ENCODE results near the gene ALX4. TPM values are rescaled to one million over a fixed set of nuclear protein-coding genes. Genes with fewer than 3 reads are reported as not detected.

ALX4 gene
- total and polyA plus RNA-seq, 9 of the 15 experiments (the other 6 are each of a cell fraction or from before 2014, with no cell fraction given): 0.07 to 1.2 (median 0.33) TPM

DNA sequence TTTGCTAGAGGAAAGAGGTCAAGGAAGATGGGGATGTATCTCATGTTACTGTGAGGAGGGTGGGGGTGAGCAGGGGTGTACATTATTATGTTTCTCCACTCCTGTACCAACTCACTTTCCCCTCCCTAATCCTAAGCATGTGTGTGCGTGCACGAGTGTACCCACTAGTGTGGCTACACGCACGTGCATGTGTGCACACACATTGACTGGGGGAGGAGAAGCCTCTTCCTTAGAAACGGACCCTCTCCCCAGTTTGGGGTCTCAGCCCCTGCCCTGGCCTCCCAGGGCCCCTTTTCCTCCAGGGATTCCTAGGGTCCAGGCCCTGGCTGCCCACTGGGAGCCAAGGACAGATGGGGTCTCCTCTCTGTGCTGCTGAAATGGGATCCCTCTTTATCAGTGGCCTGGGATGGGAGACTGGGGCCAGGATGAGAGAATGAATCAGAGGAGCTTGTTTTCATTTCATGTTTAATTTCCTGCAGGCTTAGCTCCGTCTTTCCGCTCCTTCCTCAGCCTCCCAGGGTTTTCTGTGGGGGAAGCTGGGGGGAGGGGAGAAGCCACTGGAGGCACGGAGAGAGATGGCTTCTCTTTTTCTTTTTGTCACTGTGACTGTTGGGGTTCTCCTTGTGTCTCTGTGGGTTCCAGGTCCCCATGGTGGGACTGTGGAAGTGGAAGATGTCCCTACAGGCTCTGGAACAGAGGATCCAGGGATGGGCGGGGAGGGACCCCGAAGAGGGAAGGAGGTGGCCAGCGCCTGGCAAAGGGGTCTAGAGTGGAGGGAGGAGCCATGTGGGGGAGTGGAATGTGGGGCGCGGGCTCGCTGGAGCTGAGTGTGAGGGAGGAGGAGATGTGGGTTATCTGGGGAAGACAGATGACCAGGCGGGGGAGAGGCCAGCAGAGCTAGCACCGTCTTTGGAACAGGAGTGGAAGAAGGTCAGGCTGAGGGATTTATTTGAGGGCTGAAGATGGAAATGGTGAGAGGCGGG lies 40.3 kb downstream of the ALX4 start (continued):
- TF ChIP-seq RAD51 (IDR thresholded peaks at IDR 0.05; ENCODE audit: borderline replicate concordance, low read depth) (no peak), ZNF347 (CRISPR knock-in tag; IDR thresholded peaks at IDR 0.05; ENCODE audit: low read depth) (no peak), POLR2B (IDR thresholded peaks at IDR 0.05; ENCODE audit: low read depth, partially characterized antibody) (no peak), ZNF212 (CRISPR knock-in tag; IDR thresholded peaks at IDR 0.05) (no peak), ZNF23 (CRISPR knock-in tag; IDR thresholded peaks at IDR 0.05) (no peak), TRIM28 (IDR thresholded peaks at IDR 0.05) (peak; percentile 52; the same call in 1 of the 2 replicates), EZH2 (IDR thresholded peaks at IDR 0.05; ENCODE audit: borderline replicate concordance, low read depth, low read length) (no peak), ZBTB17 (CRISPR knock-in tag; IDR thresholded peaks at IDR 0.05) (no peak; the same call in 1 of the 2 replicates), RFX5 (IDR thresholded peaks at IDR 0.05; ENCODE audit: low read depth, low read length) (no peak), ZNF165 (CRISPR knock-in tag; IDR thresholded peaks at IDR 0.05; ENCODE audit: borderline replicate concordance) (no peak), RBM14 (IDR thresholded peaks at IDR 0.05; ENCODE audit: borderline replicate concordance, insufficient read depth, low read depth, low read length) (no peak), ETV6 (IDR thresholded peaks at IDR 0.05; ENCODE audit: borderline replicate concordance in 1 of 2, low read depth in 2 of 2, low read length in 1 of 2) (no peak; a peak in 1 of 4 replicates), ETV6 (CRISPR knock-in tag; IDR thresholded peaks at IDR 0.05; ENCODE audit: borderline replicate concordance) (no peak), IRF2 (CRISPR knock-in tag; IDR thresholded peaks at IDR 0.05) (no peak)
- TF ChIP-seq, protein P1, sequence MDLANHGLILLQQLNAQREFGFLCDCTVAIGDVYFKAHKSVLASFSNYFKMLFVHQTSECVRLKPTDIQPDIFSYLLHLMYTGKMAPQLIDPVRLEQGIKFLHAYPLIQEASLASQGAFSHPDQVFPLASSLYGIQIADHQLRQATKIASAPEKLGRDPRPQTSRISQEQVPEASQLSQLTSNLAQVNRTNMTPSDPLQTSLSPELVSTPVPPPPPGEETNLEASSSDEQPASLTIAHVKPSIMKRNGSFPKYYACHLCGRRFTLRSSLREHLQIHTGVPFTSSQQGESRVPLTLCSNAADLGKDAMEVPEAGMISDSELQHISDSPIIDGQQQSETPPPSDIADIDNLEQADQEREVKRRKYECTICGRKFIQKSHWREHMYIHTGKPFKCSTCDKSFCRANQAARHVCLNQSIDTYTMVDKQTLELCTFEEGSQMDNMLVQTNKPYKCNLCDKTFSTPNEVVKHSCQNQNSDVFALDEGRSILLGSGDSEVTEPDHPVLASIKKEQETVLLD (IDR thresholded peaks at IDR 0.05): peak; percentile 77
- TF ChIP-seq, protein P2, sequence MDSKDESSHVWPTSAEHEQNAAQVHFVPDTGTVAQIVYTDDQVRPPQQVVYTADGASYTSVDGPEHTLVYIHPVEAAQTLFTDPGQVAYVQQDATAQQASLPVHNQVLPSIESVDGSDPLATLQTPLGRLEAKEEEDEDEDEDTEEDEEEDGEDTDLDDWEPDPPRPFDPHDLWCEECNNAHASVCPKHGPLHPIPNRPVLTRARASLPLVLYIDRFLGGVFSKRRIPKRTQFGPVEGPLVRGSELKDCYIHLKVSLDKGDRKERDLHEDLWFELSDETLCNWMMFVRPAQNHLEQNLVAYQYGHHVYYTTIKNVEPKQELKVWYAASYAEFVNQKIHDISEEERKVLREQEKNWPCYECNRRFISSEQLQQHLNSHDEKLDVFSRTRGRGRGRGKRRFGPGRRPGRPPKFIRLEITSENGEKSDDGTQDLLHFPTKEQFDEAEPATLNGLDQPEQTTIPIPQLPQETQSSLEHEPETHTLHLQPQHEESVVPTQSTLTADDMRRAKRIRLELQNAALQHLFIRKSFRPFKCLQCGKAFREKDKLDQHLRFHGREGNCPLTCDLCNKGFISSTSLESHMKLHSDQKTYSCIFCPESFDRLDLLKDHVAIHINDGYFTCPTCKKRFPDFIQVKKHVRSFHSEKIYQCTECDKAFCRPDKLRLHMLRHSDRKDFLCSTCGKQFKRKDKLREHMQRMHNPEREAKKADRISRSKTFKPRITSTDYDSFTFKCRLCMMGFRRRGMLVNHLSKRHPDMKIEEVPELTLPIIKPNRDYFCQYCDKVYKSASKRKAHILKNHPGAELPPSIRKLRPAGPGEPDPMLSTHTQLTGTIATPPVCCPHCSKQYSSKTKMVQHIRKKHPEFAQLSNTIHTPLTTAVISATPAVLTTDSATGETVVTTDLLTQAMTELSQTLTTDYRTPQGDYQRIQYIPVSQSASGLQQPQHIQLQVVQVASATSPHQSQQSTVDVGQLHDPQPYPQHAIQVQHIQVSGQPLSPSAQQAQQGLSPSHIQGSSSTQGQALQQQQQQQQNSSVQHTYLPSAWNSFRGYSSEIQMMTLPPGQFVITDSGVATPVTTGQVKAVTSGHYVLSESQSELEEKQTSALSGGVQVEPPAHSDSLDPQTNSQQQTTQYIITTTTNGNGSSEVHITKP (IDR thresholded peaks at IDR 0.05; ENCODE audit: partially characterized antibody): peak; percentile 53
- TF ChIP-seq, protein P3, sequence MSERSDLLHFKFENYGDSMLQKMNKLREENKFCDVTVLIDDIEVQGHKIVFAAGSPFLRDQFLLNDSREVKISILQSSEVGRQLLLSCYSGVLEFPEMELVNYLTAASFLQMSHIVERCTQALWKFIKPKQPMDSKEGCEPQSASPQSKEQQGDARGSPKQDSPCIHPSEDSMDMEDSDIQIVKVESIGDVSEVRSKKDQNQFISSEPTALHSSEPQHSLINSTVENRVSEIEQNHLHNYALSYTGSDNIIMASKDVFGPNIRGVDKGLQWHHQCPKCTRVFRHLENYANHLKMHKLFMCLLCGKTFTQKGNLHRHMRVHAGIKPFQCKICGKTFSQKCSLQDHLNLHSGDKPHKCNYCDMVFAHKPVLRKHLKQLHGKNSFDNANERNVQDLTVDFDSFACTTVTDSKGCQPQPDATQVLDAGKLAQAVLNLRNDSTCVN (CRISPR knock-in tag; IDR thresholded peaks at IDR 0.05): 0 out of 2 replicates have a peak, but pooled peaks have one; percentile 33
- TF ChIP-seq, protein P4, sequence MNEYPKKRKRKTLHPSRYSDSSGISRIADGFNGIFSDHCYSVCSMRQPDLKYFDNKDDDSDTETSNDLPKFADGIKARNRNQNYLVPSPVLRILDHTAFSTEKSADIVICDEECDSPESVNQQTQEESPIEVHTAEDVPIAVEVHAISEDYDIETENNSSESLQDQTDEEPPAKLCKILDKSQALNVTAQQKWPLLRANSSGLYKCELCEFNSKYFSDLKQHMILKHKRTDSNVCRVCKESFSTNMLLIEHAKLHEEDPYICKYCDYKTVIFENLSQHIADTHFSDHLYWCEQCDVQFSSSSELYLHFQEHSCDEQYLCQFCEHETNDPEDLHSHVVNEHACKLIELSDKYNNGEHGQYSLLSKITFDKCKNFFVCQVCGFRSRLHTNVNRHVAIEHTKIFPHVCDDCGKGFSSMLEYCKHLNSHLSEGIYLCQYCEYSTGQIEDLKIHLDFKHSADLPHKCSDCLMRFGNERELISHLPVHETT (CRISPR knock-in tag; conservative IDR thresholded peaks at IDR 0.05 in 1 of 2, IDR thresholded peaks at IDR 0.05 in 1 of 2): no peak; a peak in 1 of 4 replicates
